Loucy (cell line): ENCODE data around the gene DTNBP1.

Experiments used
- H2AFZ ChIP-seq: fragments of 200-600 bp; sonication (generic); 2 replicates; pipeline ENCODE4 v1.6.0; 2016; ENCODE audit warnings: antibody characterized with exemption, mild to moderate bottlenecking, low read length, moderate library complexity
- H3F3A ChIP-seq: fragments of 200-600 bp; 2 replicates; pipeline ENCODE4 v1.6.0; 2016; ENCODE audit warnings: antibody characterized with exemption, low read depth, mild to moderate bottlenecking
- H3K27me3 ChIP-seq: fragments of 200-600 bp; sonication (generic); 2 replicates; pipeline ENCODE4 v1.6.1; 2014; ENCODE audit warnings: low read length, mild to moderate bottlenecking; ENCODE audit not compliant: insufficient read depth, poor library complexity, severe bottlenecking
- H3K36me3 ChIP-seq: fragments of 200-600 bp; sonication (generic); 2 replicates; pipeline ENCODE4 v1.6.1; 2016; ENCODE audit warnings: low read length; ENCODE audit not compliant: insufficient read depth
- H3K4me1 ChIP-seq: fragments of 200-600 bp; sonication (generic); 2 replicates; pipeline ENCODE4 v1.5.1; 2014; ENCODE audit warnings: low read length, mild to moderate bottlenecking; ENCODE audit not compliant: insufficient read depth, poor library complexity, severe bottlenecking
- H3K4me2 ChIP-seq: fragments of 200-600 bp; sonication (generic); 2 replicates; pipeline ENCODE4 v1.6.0; 2014; ENCODE audit warnings: antibody characterized with exemption, low read length, low read depth, mild to moderate bottlenecking; ENCODE audit not compliant: poor library complexity, severe bottlenecking
- H3K4me3 ChIP-seq: fragments of 200-600 bp; sonication (generic); 2 replicates; pipeline ENCODE4 v1.5.1; 2014; ENCODE audit warnings: low read length, mild to moderate bottlenecking, mixed read lengths; ENCODE audit not compliant: poor library complexity, severe bottlenecking
- H3K79me2 ChIP-seq: fragments of 200-600 bp; sonication (generic); 2 replicates; pipeline ENCODE4 v1.6.1; 2014; ENCODE audit warnings: low read length; ENCODE audit not compliant: insufficient read depth
- H3K9ac ChIP-seq: fragments of 200-600 bp; sonication (generic); 2 replicates; pipeline ENCODE4 v1.6.0; 2014; ENCODE audit warnings: mild to moderate bottlenecking, low read depth, low read length, moderate library complexity; ENCODE audit not compliant: poor library complexity, severe bottlenecking
- H3K9me2 ChIP-seq: fragments of 200-600 bp; sonication (generic); replicated peaks from 2 replicates; pipeline ENCODE4 v1.6.1; 2016; ENCODE audit warnings: low read depth, low read length, mixed read lengths
- H3K9me3 ChIP-seq: fragments of 200-600 bp; sonication (generic); 2 replicates; pipeline ENCODE4 v1.6.1; 2014; ENCODE audit warnings: mild to moderate bottlenecking, antibody characterized with exemption, low read length, low read depth; ENCODE audit not compliant: insufficient read depth
- H4K20me1 ChIP-seq: fragments of 200-600 bp; sonication (generic); 2 replicates; pipeline ENCODE4 v1.6.0; 2014; ENCODE audit warnings: antibody characterized with exemption, low read length, mild to moderate bottlenecking; ENCODE audit not compliant: insufficient read depth, poor library complexity, severe bottlenecking
- EZH2phosphoT487 ChIP-seq: fragments of 200-600 bp; IDR thresholded peaks from 2 replicates; pipeline ENCODE4 v1.6.1; 2018; ENCODE audit warnings: antibody characterized with exemption, mild to moderate bottlenecking, moderate library complexity, borderline replicate concordance
- TF ChIP-seq, protein P1 (sequence below): fragments of 200-600 bp; sonication (generic); conservative IDR thresholded peaks from 2 replicates; pipeline ENCODE4 v1.5.1; 2014; ENCODE audit warnings: mild to moderate bottlenecking, antibody characterized with exemption, low read length

DTNBP1 gene

DNA sequence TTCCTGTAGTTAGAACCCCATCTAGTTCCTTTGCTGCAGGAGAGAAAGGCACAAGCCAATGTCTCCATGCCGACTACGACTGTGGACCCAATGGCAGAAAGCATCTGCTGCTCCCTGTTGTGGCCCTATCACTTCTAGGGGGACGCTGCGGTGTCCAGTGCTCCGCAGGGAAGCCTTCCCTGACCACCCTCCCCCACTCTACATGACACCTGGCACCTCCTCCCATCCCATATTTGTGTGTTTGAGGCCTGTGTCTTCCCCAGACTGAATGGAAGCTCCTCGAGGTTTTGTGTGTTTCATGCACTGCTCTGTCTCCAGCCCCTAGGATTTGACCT is 159.5 kb downstream of the DTNBP1 start:
- Histone ChIP-seq H3K79me2 (peaks cover 97% of the 10 kb centered on the region), H3K36me3 (peaks cover 100% of the 10 kb centered on the region), H3K4me2 (no peak overlapping the region), H3K9me3 (no peaks in the 10 kb centered on the region), H3K4me3 (no peak overlapping the region), H3K27me3 (no peaks in the 10 kb centered on the region), H3K4me1 (no peaks in the 10 kb centered on the region), H2AFZ (no peak overlapping the region), H4K20me1 (peaks cover 74% of the 10 kb centered on the region), H3K9me2 (no peaks in the 10 kb centered on the region), H3K9ac (no peak overlapping the region), H3F3A (no peaks in the 10 kb centered on the region)
- TF ChIP-seq, protein P1, sequence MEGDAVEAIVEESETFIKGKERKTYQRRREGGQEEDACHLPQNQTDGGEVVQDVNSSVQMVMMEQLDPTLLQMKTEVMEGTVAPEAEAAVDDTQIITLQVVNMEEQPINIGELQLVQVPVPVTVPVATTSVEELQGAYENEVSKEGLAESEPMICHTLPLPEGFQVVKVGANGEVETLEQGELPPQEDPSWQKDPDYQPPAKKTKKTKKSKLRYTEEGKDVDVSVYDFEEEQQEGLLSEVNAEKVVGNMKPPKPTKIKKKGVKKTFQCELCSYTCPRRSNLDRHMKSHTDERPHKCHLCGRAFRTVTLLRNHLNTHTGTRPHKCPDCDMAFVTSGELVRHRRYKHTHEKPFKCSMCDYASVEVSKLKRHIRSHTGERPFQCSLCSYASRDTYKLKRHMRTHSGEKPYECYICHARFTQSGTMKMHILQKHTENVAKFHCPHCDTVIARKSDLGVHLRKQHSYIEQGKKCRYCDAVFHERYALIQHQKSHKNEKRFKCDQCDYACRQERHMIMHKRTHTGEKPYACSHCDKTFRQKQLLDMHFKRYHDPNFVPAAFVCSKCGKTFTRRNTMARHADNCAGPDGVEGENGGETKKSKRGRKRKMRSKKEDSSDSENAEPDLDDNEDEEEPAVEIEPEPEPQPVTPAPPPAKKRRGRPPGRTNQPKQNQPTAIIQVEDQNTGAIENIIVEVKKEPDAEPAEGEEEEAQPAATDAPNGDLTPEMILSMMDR: no peak
- no peak for TF ChIP-seq EZH2phosphoT487

DNA sequence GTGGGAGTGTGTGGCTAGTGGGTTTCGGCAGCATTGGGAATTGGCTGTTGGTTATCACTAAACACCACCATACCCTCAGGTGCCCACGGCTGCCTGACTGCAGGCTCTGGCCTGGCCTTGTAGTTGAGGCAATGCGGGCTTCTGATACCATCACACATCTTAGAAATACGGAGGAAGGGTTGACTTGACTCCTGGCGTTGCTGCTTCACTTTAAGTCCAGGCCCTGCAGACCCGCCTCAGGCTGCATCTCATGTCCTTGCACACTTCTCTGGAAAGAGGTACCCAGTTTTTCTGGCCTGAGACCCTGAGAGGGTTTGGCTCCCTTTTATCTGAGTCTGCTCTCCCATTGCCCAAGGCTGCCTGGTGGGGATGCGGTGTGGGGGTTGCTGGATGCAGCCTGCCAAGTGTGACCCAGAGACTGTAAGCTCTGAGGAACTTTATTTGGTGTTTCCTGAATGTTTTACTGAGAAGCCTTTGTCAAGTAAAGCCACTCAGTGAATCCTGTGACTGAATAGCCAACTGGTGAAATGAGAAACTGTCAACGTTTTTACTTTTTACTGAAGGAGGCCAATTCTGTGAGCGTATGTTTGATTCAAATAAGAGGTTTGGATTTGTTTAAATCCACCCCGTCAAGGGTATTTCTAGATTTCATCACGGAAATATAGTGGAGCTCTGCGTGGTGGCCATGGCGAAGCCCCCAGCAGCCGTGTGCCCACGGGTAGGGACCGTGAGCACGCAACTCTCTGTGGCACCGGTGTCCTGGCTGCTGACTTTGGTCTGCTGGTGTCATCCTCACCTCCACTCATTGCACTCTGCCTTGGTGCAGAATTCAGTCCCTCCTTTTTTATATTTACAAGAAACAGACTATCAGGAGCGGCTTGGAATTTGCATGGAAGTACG is 160.1 kb downstream of the DTNBP1 start:
- H3K9me2 ChIP-seq: no peaks in the 10 kb centered on the region
- peaks cover 100% of the 10 kb centered on the region for H3K36me3 ChIP-seq
- H2AFZ ChIP-seq: no peak overlapping the region
- H3K27me3 ChIP-seq: no peaks in the 10 kb centered on the region
- no peaks in the 10 kb centered on the region for H3K9me3 ChIP-seq
- peaks cover 99% of the 10 kb centered on the region for H3K79me2 ChIP-seq
- TF ChIP-seq, protein P1: no peak
- no peak for TF ChIP-seq EZH2phosphoT487
- no peak overlapping the region for H3K9ac ChIP-seq
- no peak overlapping the region for H3K4me3 ChIP-seq
- H3K4me2 ChIP-seq: no peak overlapping the region
- H3K4me1 ChIP-seq: no peaks in the 10 kb centered on the region
- no peaks in the 10 kb centered on the region for H3F3A ChIP-seq
- peaks cover 74% of the 10 kb centered on the region for H4K20me1 ChIP-seq

DNA sequence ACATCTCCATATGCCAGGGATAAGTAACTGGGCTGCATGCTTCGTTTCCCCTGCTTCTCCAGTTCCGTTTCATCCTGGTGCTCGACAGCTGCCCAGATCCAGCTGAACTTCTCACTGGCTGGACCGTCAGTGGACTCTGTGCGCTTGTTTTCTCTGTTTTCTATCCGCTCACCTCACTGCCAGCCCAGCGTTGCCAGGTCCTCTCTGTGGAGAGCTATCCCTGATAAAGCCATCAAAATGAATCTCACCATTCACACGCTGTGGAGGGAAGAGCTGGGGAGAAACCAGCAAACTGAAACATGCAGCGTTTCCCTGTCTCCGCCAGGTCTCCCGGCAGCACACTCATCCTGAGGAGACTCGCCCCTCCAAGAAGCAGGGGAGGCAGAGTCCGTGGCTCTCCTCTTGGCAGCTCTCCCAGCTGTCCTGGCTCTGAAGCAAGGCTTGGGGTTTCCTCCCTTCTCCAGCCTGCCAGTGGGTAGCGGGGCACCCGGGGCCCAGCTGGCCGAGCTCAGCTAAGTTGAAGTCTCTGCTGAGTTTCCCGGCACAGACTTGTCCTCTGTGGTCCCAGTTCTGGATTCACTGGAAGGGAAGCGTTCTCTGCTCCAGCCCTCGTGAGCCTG is 160.9 kb downstream of the DTNBP1 start:
- no peaks in the 10 kb centered on the region for H3F3A ChIP-seq
- TF ChIP-seq, protein P1: no peak
- TF ChIP-seq EZH2phosphoT487: no peak
- H3K9ac ChIP-seq: no peak overlapping the region
- peaks cover 98% of the 10 kb centered on the region for H3K36me3 ChIP-seq
- H2AFZ ChIP-seq: no peak overlapping the region
- no peaks in the 10 kb centered on the region for H3K4me1 ChIP-seq
- no peaks in the 10 kb centered on the region for H3K27me3 ChIP-seq
- H3K79me2 ChIP-seq: peaks cover 95% of the 10 kb centered on the region
- no peaks in the 10 kb centered on the region for H3K9me3 ChIP-seq
- no peaks in the 10 kb centered on the region for H3K9me2 ChIP-seq
- no peak overlapping the region for H3K4me3 ChIP-seq
- H3K4me2 ChIP-seq: no peak overlapping the region
- H4K20me1 ChIP-seq: peaks cover 69% of the 10 kb centered on the region
